Vagina (tissue), 2 donors: ENCODE data around the gene ADAP2. TPM values are rescaled to one million over a fixed set of nuclear protein-coding genes. Genes with fewer than 3 reads are reported as not detected.
"Not testable (repeated sequence)": the region's sequence is repeated elsewhere in the genome, so short reads cannot be mapped to it uniquely, and the experiment has no call there.

ENCODE experiments used
- DNase-seq, 2 donors: peaks; one replicate each; pipeline ENCODE4 v3.0.0-alpha.2; 2017; ENCODE audit errors: extremely low spot score in 2 of 2
- H3K27ac ChIP-seq: fragments of 200-600 bp; sonication (generic); one replicate; pipeline ENCODE4 v1.5.1; 2019
- H3K27me3 ChIP-seq: fragments of 200-600 bp; sonication (generic); one replicate; pipeline ENCODE4 v1.5.1; 2019
- H3K36me3 ChIP-seq, 2 donors: fragments of 200-600 bp; sonication (generic); one replicate each; pipeline ENCODE4 v1.5.1; 2017 to 2019
- H3K4me1 ChIP-seq: fragments of 200-600 bp; sonication (generic); one replicate; pipeline ENCODE4 v1.5.1; 2019
- H3K4me3 ChIP-seq, 2 donors: fragments of 200-600 bp; sonication (generic); 1 replicate in 1 of 2; 2 replicates in 1 of 2; pipeline ENCODE4 v1.5.1; 2016 to 2019
- H3K9me3 ChIP-seq: fragments of 200-600 bp; sonication (generic); one replicate; pipeline ENCODE4 v1.5.1; 2019
- CTCF ChIP-seq, 3 experiments: fragments of 450-650 bp in 2 of 3; fragments of 200-600 bp in 1 of 3; sonication (generic) in 1 of 3; IDR thresholded peaks; one replicate each; pipeline ENCODE4 v1.5.1; 2017 to 2019; ENCODE audit warnings: antibody characterized with exemption in 3 of 3, mild to moderate bottlenecking in 2 of 3, moderate library complexity in 2 of 3
- POLR2A ChIP-seq, 2 donors: fragments of 450-650 bp; IDR thresholded peaks; one replicate each; pipeline ENCODE4 v1.6.1; 2017; ENCODE audit warnings: antibody characterized with exemption in 2 of 2, mild to moderate bottlenecking in 2 of 2, moderate library complexity in 2 of 2
- POLR2AphosphoS5 ChIP-seq, 2 donors: sonication (generic); formaldehyde crosslinking; IDR thresholded peaks; one replicate each; pipeline ENCODE4 v1.9.0; 2017; ENCODE audit warnings: antibody characterized with exemption in 2 of 2, mild to moderate bottlenecking in 2 of 2, low read depth in 1 of 2; ENCODE audit not compliant: insufficient read depth in 1 of 2
- intact Hi-C: fragments of 100-400 bp; cut with DNase I; formaldehyde crosslinking; loops from one replicate; pipeline ENCODE4 v1.15.1; 2023
- total RNA-seq: library from RNA; depleted of rRNA; stranded (reverse); fragments of >200 nt; gene quantifications from one replicate; pipeline ENCODE4 v1.2.3, GENCODE V29; 2016

The ADAP2 gene
- total RNA-seq, 1 donor from 2014 or later, result 14.0 TPM

- H3K27ac ChIP-seq, result no peak overlapping the region
- H3K9me3 ChIP-seq, result no peaks in the 10 kb centered on the region
- no peaks in the 10 kb centered on the region for H3K4me1 ChIP-seq
- no peak for DNase-seq
- no peak for TF ChIP-seq POLR2AphosphoS5 (IDR thresholded peaks at IDR 0.05; ENCODE audit: insufficient read depth in 1 of 2, low read depth in 1 of 2)
- intact Hi-C loops, result no loop called here
- no peaks in the 10 kb centered on the region for H3K36me3 ChIP-seq
- H3K4me3 ChIP-seq, result no peak overlapping the region
- H3K27me3 ChIP-seq, result no peaks in the 10 kb centered on the region
These were observed 8.8 kb downstream of the ADAP2 start for GRCh38 chr17:30930495-30930894.

DNA sequence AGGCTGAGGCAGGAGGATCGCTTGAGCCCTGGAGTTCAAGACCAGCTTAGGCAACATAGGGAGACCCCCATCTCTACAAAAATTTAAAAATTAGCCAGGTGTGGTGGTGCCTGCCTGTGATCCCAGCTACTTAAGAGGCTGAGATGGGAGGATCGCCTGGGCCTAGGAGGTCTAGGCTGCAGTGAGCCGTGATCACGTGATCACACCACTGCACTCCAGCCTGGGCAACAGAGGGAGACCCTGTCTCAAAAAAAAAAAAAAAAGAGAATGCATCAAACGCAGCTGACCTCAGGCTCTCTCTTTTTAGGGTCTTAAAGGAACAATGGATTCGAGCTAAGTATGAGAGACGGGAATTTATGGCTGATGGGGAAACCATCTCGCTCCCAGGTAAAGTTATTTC is 9.8 kb downstream of the ADAP2 start:
- intact Hi-C loops, H3K4me1 ChIP-seq, H3K27ac ChIP-seq, H3K4me3 ChIP-seq, H3K27me3 ChIP-seq, H3K36me3 ChIP-seq, H3K9me3 ChIP-seq, DNase-seq: not testable (repeated sequence)

GRCh38 chr17:30933966-30934365 is 12.2 kb downstream of the ADAP2 start:
- Histone ChIP-seq H3K27me3 (no peaks in the 10 kb centered on the region), H3K4me1 (no peaks in the 10 kb centered on the region), H3K36me3 (no peaks in the 10 kb centered on the region), H3K9me3 (no peaks in the 10 kb centered on the region), H3K27ac (no peak overlapping the region), H3K4me3 (no peak overlapping the region)
- DNase-seq, result no peak
- intact Hi-C loops, result no loop called here
- TF ChIP-seq POLR2A (IDR thresholded peaks at IDR 0.05), result no peak
- no peak for TF ChIP-seq POLR2AphosphoS5 (IDR thresholded peaks at IDR 0.05; ENCODE audit: insufficient read depth in 1 of 2, low read depth in 1 of 2)
- TF ChIP-seq CTCF (IDR thresholded peaks at IDR 0.05), result no peak

- H3K27me3 ChIP-seq, result no peaks in the 10 kb centered on the region
- intact Hi-C loops, result no loop called here
- H3K27ac ChIP-seq, result no peak overlapping the region
- no peaks in the 10 kb centered on the region for H3K36me3 ChIP-seq
- no peaks in the 10 kb centered on the region for H3K4me1 ChIP-seq
- TF ChIP-seq POLR2AphosphoS5 (IDR thresholded peaks at IDR 0.05; ENCODE audit: insufficient read depth in 1 of 2, low read depth in 1 of 2) (no peak), POLR2A (IDR thresholded peaks at IDR 0.05) (no peak), CTCF (IDR thresholded peaks at IDR 0.05) (no peak)
- DNase-seq, result no peak
- H3K9me3 ChIP-seq, result no peaks in the 10 kb centered on the region
- no peak overlapping the region for H3K4me3 ChIP-seq
These were observed 17.4 kb downstream of the ADAP2 start for GRCh38 chr17:30939051-30939689.

DNA sequence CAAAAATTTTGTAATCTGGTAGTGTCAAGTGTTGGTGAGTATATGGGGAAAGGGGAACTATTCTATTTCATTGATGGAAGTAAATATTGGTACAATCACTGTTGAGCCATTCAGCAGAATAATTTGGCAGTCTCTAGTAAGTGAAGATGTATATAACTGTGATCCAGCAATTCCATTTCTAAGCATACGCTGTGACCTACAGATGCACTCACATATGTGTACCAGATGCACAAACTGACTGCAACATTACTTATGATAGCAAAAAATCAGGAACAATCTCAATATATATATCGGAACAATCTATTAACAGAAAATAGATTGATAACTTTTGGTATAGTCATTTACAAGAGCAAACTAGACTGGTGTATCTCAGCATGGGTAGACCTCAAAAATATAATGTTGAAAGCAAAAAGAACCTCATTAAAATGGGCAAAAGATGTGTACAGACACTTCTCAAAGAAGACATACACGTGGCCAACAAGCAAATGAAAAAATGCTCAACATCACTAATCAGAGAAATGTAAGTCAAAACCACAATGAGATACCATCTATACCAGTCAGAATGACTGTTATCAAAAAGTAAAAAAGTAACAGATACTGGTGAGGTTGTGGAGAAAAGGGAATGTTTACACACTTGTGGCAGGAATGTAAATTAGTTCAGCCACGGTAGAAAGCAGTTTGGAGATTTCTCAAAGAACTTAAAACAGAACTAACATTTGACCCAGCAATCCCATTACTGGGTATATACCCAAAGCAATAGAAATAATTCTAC is 20.7 kb downstream of the ADAP2 start:
- Histone ChIP-seq H3K27me3 (no peaks in the 10 kb centered on the region), H3K9me3 (no peaks in the 10 kb centered on the region), H3K36me3 (no peaks in the 10 kb centered on the region), H3K27ac (no peak overlapping the region), H3K4me3 (no peak overlapping the region), H3K4me1 (no peaks in the 10 kb centered on the region)
- intact Hi-C loops, result no loop called here
- DNase-seq, result no peak
- TF ChIP-seq CTCF (IDR thresholded peaks at IDR 0.05), result no peak
- TF ChIP-seq POLR2AphosphoS5 (IDR thresholded peaks at IDR 0.05; ENCODE audit: insufficient read depth in 1 of 2, low read depth in 1 of 2), result no peak
- TF ChIP-seq POLR2A (IDR thresholded peaks at IDR 0.05), result no peak

- no peaks in the 10 kb centered on the region for H3K9me3 ChIP-seq
- H3K36me3 ChIP-seq, result no peaks in the 10 kb centered on the region
- H3K27ac ChIP-seq, result no peak overlapping the region
- intact Hi-C loops, result no loop called here
- H3K4me3 ChIP-seq, result no peak overlapping the region
- TF ChIP-seq CTCF (IDR thresholded peaks at IDR 0.05), result no peak
- TF ChIP-seq POLR2AphosphoS5 (IDR thresholded peaks at IDR 0.05; ENCODE audit: insufficient read depth in 1 of 2, low read depth in 1 of 2), result no peak
- TF ChIP-seq POLR2A (IDR thresholded peaks at IDR 0.05), result no peak
- peaks cover 10% of the 10 kb centered on the region for H3K4me1 ChIP-seq
- no peak for DNase-seq
- H3K27me3 ChIP-seq, result no peaks in the 10 kb centered on the region
These were observed 26.1 kb downstream of the ADAP2 start for GRCh38 chr17:30947796-30948195.
